MM.1S (cell line): ENCODE results near the gene PRSS23.

Experiments
- EZH2 ChIP-seq: fragments of 300-600 bp; sonication (generic); optimal IDR thresholded peaks from 2 replicates; pipeline ENCODE3; 2017; ENCODE audit warnings: low read depth, mild to moderate bottlenecking, antibody characterized with exemption, low read length, mixed read lengths
- TF ChIP-seq, protein P1 (sequence below): fragments of 300-600 bp; sonication (generic); IDR thresholded peaks from 2 replicates; pipeline ENCODE4 v1.5.1; 2016; ENCODE audit warnings: antibody characterized with exemption, low read length, mixed read lengths

DNA sequence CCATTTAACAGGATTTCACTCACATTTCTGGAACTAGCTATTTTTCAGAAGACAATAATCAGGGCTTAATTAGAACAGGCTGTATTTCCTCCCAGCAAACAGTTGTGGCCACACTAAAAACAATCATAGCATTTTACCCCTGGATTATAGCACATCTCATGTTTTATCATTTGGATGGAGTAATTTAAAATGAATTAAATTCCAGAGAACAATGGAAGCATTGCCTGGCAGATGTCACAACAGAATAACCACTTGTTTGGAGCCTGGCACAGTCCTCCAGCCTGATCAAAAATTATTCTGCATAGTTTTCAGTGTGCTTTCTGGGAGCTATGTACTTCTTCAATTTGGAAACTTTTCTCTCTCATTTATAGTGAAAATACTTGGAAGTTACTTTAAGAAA, 9.2 kb downstream of the PRSS23 start:
- TF ChIP-seq, protein P1, sequence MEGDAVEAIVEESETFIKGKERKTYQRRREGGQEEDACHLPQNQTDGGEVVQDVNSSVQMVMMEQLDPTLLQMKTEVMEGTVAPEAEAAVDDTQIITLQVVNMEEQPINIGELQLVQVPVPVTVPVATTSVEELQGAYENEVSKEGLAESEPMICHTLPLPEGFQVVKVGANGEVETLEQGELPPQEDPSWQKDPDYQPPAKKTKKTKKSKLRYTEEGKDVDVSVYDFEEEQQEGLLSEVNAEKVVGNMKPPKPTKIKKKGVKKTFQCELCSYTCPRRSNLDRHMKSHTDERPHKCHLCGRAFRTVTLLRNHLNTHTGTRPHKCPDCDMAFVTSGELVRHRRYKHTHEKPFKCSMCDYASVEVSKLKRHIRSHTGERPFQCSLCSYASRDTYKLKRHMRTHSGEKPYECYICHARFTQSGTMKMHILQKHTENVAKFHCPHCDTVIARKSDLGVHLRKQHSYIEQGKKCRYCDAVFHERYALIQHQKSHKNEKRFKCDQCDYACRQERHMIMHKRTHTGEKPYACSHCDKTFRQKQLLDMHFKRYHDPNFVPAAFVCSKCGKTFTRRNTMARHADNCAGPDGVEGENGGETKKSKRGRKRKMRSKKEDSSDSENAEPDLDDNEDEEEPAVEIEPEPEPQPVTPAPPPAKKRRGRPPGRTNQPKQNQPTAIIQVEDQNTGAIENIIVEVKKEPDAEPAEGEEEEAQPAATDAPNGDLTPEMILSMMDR = no peak
- no peak for TF ChIP-seq EZH2
